Caco-2 (cell line): Measurements from ENCODE around the gene GINS2. TPM values are rescaled to one million over a fixed set of nuclear protein-coding genes. Genes with fewer than 3 reads are reported as not detected.

Experiments used
- BruUV-seq: library from RNA; stranded (reverse); fragments of 400-500 nt; replicated peaks from 2 replicates; lab custom pipeline; 2021; lab: Mats Ljungman, UMichigan
- CTCF ChIA-PET: fragments of 300-600 bp; sonication (Branson Sonifier 250); formaldehyde crosslinking; loops from one replicate; lab custom pipeline; 2022; ENCODE audit warnings: antibody characterized with exemption; lab: Charles Lee
- POLR2A ChIA-PET: fragments of 300-600 bp; sonication (Branson Sonifier 250); formaldehyde crosslinking; loops from one replicate; lab custom pipeline; 2022; ENCODE audit warnings: antibody characterized with exemption; lab: Charles Lee
- DNase-seq, 2 experiments: peaks; one replicate each; pipeline versions ENCODE4 v3.0.0 to v3.0.0-alpha.2; 2020 to 2022
- H3K27me3 ChIP-seq: replicated peaks from 2 replicates; pipeline ENCODE4 v1.6.0; 2011; ENCODE audit warnings: low read length; ENCODE audit not compliant: control insufficient read depth, insufficient read depth
- H3K36me3 ChIP-seq: 2 replicates; pipeline ENCODE4 v1.5.1; 2011; ENCODE audit warnings: low read length; ENCODE audit not compliant: control insufficient read depth, insufficient read depth
- H3K4me1 ChIP-seq: fragments of 250-450 bp; sonication (Bioruptor Pico); 2 replicates; pipeline ENCODE4 v1.5.1; 2020; ENCODE audit warnings: mild to moderate bottlenecking
- H3K4me3 ChIP-seq: 2 replicates; pipeline ENCODE4 v1.5.1; 2011; ENCODE audit warnings: low read depth, mild to moderate bottlenecking, control low read depth, low read length
- H3K9me3 ChIP-seq: fragments of 250-450 bp; sonication (Bioruptor Pico); 2 replicates; pipeline ENCODE4 v1.5.1; 2020; ENCODE audit warnings: mild to moderate bottlenecking, moderate library complexity
- H3K27ac Mint-ChIP-seq: one replicate; pipeline ENCODE4 v1.8.0; 2022; ENCODE audit warnings: mixed read lengths; ENCODE audit not compliant: unreplicated experiment
- H3K27me3 Mint-ChIP-seq: one replicate; pipeline ENCODE4 v1.8.0; 2022; ENCODE audit warnings: mixed read lengths; ENCODE audit not compliant: insufficient read depth, unreplicated experiment
- H3K36me3 Mint-ChIP-seq: one replicate; pipeline ENCODE4 v1.8.0; 2022; ENCODE audit warnings: mild to moderate bottlenecking, mixed read lengths; ENCODE audit not compliant: insufficient read depth, unreplicated experiment
- H3K4me1 Mint-ChIP-seq: one replicate; pipeline ENCODE4 v1.8.0; 2022; ENCODE audit warnings: low read depth, mixed read lengths; ENCODE audit not compliant: unreplicated experiment
- H3K4me3 Mint-ChIP-seq: one replicate; pipeline ENCODE4 v1.8.0; 2022; ENCODE audit warnings: mild to moderate bottlenecking, moderate library complexity, mixed read lengths; ENCODE audit not compliant: unreplicated experiment
- H3K9me3 Mint-ChIP-seq: one replicate; pipeline ENCODE4 v1.8.0; 2022; ENCODE audit warnings: mixed read lengths; ENCODE audit not compliant: unreplicated experiment
- CTCF ChIP-seq, 2 experiments: fragments of 200-600 bp in 1 of 2; IDR thresholded peaks; 1 replicate in 1 of 2; 2 replicates in 1 of 2; pipeline versions ENCODE4 v1.5.1 to v1.8.0; 2011 to 2022; ENCODE audit warnings: antibody characterized with exemption in 1 of 2, control low read depth in 1 of 2, inconsistent platforms in 1 of 2, low read depth in 1 of 2, low read length in 1 of 2, mild to moderate bottlenecking in 1 of 2, moderate library complexity in 1 of 2; ENCODE audit not compliant: insufficient read depth in 1 of 2, severe bottlenecking in 1 of 2, unreplicated experiment in 1 of 2
- intact Hi-C: fragments of 100-400 bp; cut with micrococcal nuclease; formaldehyde crosslinking; loops from one replicate; pipeline ENCODE4 v1.10.0; 2022; ENCODE audit not compliant: unreplicated experiment
- total RNA-seq: library from RNA; stranded (reverse); gene quantifications from 2 replicates; pipeline ENCODE4 v1.2.3, GENCODE V29; 2022

The GINS2 gene
- total RNA-seq, 1 experiment from 2014 or later, result 62.9 TPM

DNA sequence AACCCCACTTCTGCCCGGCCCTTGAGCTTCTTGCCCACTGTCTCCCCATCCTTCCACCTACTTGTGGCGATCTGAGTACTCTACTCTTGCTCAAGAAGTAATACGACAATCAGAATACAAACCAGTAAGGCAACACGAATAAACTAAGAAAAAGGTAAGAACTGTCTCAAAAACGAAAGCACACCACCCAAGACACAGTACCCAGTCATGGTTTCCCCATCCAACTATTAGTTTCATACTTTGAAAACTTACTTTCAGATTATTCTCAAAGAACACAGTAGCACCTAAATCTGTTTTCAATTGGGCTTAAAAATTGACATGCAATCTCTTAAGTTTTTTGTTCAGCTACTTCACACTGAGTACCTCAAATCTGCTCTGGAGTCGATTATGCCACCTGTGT is 13.9 kb downstream of the GINS2 start:
- TSS peak; percentile 2 for BruUV-seq
- Mint-ChIP-seq H3K36me3 (peaks cover 96% of the 10 kb centered on the region), H3K4me1 (peaks cover 5% of the 10 kb centered on the region), H3K9me3 (no peaks in the 10 kb centered on the region), H3K27me3 (no peaks in the 10 kb centered on the region), H3K27ac (peak overlapping the region; percentile 5), H3K4me3 (no peak overlapping the region)
- ChIA-PET CTCF (interaction anchor here (0.6 to 3.7 kb wide), 6 partner anchors 11 to 649 kb away, joined by 3 to 36 read pairs (median 5); no protein-coding TSS in a partner anchor), POLR2A (interaction anchor here (0.6 kb wide), 1 partner anchor 238 kb away, joined by 4 read pairs; no protein-coding TSS in a partner anchor)
- intact Hi-C loops, result loop anchor here (1.0 kb wide), 3 partner anchors 14 to 43 kb away; no protein-coding TSS in a partner anchor
- Histone ChIP-seq H3K4me1 (peaks cover 11% of the 10 kb centered on the region; the same call in 1 of the 2 replicates), H3K9me3 (no peaks in the 10 kb centered on the region), H3K4me3 (no peak overlapping the region), H3K27me3 (no peaks in the 10 kb centered on the region), H3K36me3 (peaks cover 20% of the 10 kb centered on the region)
- DNase-seq, result no peak
- no peak for TF ChIP-seq CTCF (IDR thresholded peaks at IDR 0.05; ENCODE audit: insufficient read depth in 1 of 2, low read depth in 1 of 2, low read length in 1 of 2, severe bottlenecking in 1 of 2, unreplicated experiment in 1 of 2)

DNA sequence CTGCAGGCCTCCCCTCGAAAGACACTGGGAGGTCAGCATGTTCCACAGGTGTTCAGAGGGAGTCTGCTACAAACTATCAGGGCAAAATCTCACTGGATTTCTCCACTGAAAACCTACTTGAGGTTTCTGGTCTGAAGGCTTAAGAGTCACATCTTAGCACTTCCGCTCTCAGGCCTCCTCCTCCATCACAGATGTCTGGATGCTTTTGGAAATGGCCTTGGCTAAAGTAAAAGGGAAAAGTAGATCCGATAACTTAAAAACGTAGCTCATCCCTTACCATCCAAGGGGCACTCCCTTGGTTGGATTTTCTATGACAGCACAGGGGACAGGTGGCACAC is 14.4 kb downstream of the GINS2 start:
- Histone ChIP-seq H3K4me1 (peaks cover 11% of the 10 kb centered on the region; the same call in 1 of the 2 replicates), H3K9me3 (no peaks in the 10 kb centered on the region), H3K27me3 (no peaks in the 10 kb centered on the region), H3K36me3 (peaks cover 22% of the 10 kb centered on the region), H3K4me3 (no peak overlapping the region)
- BruUV-seq, result no TSS peak
- H3K4me3 Mint-ChIP-seq, result peak overlapping the region; percentile 23
- CTCF ChIA-PET, result interaction anchor here (3.7 kb wide), 1 partner anchor 44 kb away, joined by 36 read pairs; no protein-coding TSS in a partner anchor
- H3K9me3 Mint-ChIP-seq, result no peaks in the 10 kb centered on the region
- H3K4me1 Mint-ChIP-seq, result peaks cover under 1% of the 10 kb centered on the region
- intact Hi-C loops, result no loop called here
- peak overlapping the region; percentile 5 for H3K27ac Mint-ChIP-seq
- H3K36me3 Mint-ChIP-seq, result peaks cover 96% of the 10 kb centered on the region
- TF ChIP-seq CTCF (IDR thresholded peaks at IDR 0.05; ENCODE audit: insufficient read depth in 1 of 2, low read depth in 1 of 2, low read length in 1 of 2, severe bottlenecking in 1 of 2, unreplicated experiment in 1 of 2), result no peak
- H3K27me3 Mint-ChIP-seq, result no peaks in the 10 kb centered on the region
- DNase-seq, result no peak
- POLR2A ChIA-PET, result no interaction called here

DNA sequence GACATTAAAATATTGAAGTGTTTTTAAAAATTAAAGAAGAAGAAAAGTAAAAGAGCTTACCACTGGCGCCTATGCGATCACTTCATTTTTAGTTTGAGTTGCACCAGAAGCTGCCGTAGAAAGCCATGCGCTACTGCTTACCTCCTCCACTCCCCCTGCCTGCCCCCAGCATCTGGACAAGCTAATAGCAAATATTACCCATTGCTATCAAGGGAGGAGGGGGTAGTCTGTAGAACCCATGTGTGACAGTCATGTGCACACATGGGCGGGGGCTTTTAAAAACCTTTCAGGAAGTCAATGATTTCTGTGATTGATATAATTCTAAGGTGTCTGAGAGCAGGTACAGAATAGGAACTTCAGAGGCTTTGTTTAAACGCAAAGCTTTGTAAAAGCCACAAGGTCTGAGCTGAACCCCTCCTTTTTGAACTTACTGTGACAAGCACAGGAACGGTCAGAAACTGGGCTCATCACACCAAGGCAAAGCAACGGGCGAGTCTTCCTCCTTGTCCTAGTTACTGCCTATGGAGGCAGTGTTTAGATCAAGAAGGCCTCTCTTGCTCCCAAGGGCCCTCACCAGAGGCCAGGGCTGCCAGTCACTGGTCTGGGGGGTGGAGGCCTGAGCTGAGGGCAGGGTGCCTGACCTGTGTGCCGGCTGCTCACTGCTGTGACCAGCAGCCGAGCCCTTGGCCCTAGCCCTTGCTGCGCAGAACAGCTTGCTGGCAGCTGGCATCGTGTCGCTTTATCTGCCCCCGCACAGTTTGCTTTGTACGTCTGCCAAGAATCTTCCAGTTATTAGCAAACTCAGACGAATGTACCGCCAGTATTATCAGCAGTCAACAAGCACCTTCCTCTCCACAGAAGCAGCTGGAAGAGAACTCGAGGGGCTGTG is 15.0 kb downstream of the GINS2 start:
- no peaks in the 10 kb centered on the region for H3K9me3 Mint-ChIP-seq
- no peak for DNase-seq
- no peaks in the 10 kb centered on the region for H3K27me3 Mint-ChIP-seq
- Histone ChIP-seq H3K36me3 (peaks cover 23% of the 10 kb centered on the region), H3K27me3 (no peaks in the 10 kb centered on the region), H3K4me3 (no peak overlapping the region), H3K9me3 (no peaks in the 10 kb centered on the region), H3K4me1 (peaks cover 7% of the 10 kb centered on the region; the same call in 1 of the 2 replicates)
- no peaks in the 10 kb centered on the region for H3K4me1 Mint-ChIP-seq
- peak overlapping the region; percentile 23 for H3K4me3 Mint-ChIP-seq
- H3K36me3 Mint-ChIP-seq, result peaks cover 96% of the 10 kb centered on the region
- peak overlapping the region; percentile 5 for H3K27ac Mint-ChIP-seq
- CTCF ChIA-PET, result interaction anchor here (0.9 to 3.7 kb wide), 2 partner anchors 12 to 44 kb away, joined by 4 to 36 read pairs; no protein-coding TSS in a partner anchor
- POLR2A ChIA-PET, result no interaction called here
- TF ChIP-seq CTCF (IDR thresholded peaks at IDR 0.05; ENCODE audit: insufficient read depth in 1 of 2, low read depth in 1 of 2, low read length in 1 of 2, severe bottlenecking in 1 of 2, unreplicated experiment in 1 of 2), result no peak
- intact Hi-C loops, result no loop called here
- no TSS peak for BruUV-seq
